Hepatocyte (in vitro differentiated cells): Measurements from ENCODE around the gene PTPN1. TPM values are rescaled to one million over a fixed set of nuclear protein-coding genes. Genes with fewer than 3 reads are reported as not detected.

Source experiments
- DNase-seq: peaks from one replicate; pipeline ENCODE4 v3.0.0-alpha.2; 2016; ENCODE audit warnings: low spot score
- H2AFZ ChIP-seq: fragments of 200-600 bp; sonication (generic); 2 replicates; pipeline ENCODE4 v1.6.0; 2016; ENCODE audit warnings: antibody characterized with exemption, mild to moderate bottlenecking
- H3K27ac ChIP-seq: fragments of 200-600 bp; sonication (generic); 2 replicates; pipeline ENCODE4 v1.5.1; 2016; ENCODE audit warnings: mild to moderate bottlenecking
- H3K27me3 ChIP-seq: fragments of 200-600 bp; sonication (generic); 2 replicates; pipeline ENCODE4 v1.6.1; 2016
- H3K36me3 ChIP-seq: fragments of 200-600 bp; sonication (generic); replicated peaks from 2 replicates; pipeline ENCODE4 v1.5.1; 2016; ENCODE audit warnings: low read depth; ENCODE audit not compliant: insufficient read depth
- H3K4me1 ChIP-seq: fragments of 200-600 bp; sonication (generic); 2 replicates; pipeline ENCODE4 v1.5.1; 2016; ENCODE audit warnings: mild to moderate bottlenecking, moderate library complexity; ENCODE audit not compliant: insufficient read depth
- H3K4me2 ChIP-seq: fragments of 200-600 bp; sonication (generic); 2 replicates; pipeline ENCODE4 v1.6.0; 2016
- H3K4me3 ChIP-seq: fragments of 200-600 bp; sonication (generic); 2 replicates; pipeline ENCODE4 v1.5.1; 2016; ENCODE audit warnings: mild to moderate bottlenecking
- H3K79me2 ChIP-seq: fragments of 200-600 bp; sonication (generic); 2 replicates; pipeline ENCODE4 v1.6.0; 2017; ENCODE audit warnings: mild to moderate bottlenecking
- H3K9me2 ChIP-seq: fragments of 200-600 bp; sonication (generic); replicated peaks from 2 replicates; pipeline ENCODE4 v1.6.0; 2017; ENCODE audit warnings: mild to moderate bottlenecking; ENCODE audit not compliant: insufficient read depth
- H3K9me3 ChIP-seq: fragments of 200-600 bp; sonication (generic); 2 replicates; pipeline ENCODE4 v1.5.1; 2016; ENCODE audit warnings: low read depth, mild to moderate bottlenecking
- H4K20me1 ChIP-seq: fragments of 200-600 bp; sonication (generic); 2 replicates; pipeline ENCODE4 v1.6.0; 2016; ENCODE audit warnings: mild to moderate bottlenecking; ENCODE audit not compliant: insufficient read depth, poor library complexity, severe bottlenecking
- CTCF ChIP-seq: fragments of 200-600 bp; sonication (generic); IDR thresholded peaks from 2 replicates; pipeline ENCODE4 v1.5.1; 2016; ENCODE audit warnings: antibody characterized with exemption, mild to moderate bottlenecking; ENCODE audit not compliant: poor library complexity
- EZH2 ChIP-seq: fragments of 200-600 bp; sonication (generic); IDR thresholded peaks from 2 replicates; pipeline ENCODE4 v1.6.1; 2016; ENCODE audit warnings: antibody characterized with exemption, mild to moderate bottlenecking, borderline replicate concordance
- EZH2phosphoT487 ChIP-seq: fragments of 200-600 bp; sonication (generic); IDR thresholded peaks from one replicate; pipeline ENCODE4 v1.6.1; 2018; ENCODE audit warnings: antibody characterized with exemption, mild to moderate bottlenecking, low read depth, moderate library complexity; ENCODE audit not compliant: unreplicated experiment, severe bottlenecking
- WGBS: methylation state at CpG from one replicate; pipeline ENCODE4 v1.1.6; 2016; ENCODE audit warnings: low lambda C conversion rate; ENCODE audit errors: missing lambda C conversion rate; 5-methylcytosine and 5-hydroxymethylcytosine counted together
- polyA plus RNA-seq: library from polyadenylated mRNA; unstranded; fragments of >200 nt; fragmentation: Nextera tagmentation; extraction: Ambion mirVana; gene quantifications from 2 replicates; pipeline ENCODE4 v1.2.1, GENCODE V29; 2016
- total RNA-seq: library from RNA; depleted of rRNA; stranded (reverse); fragments of >200 nt; gene quantifications from 2 replicates; pipeline ENCODE4 v1.2.3, GENCODE V29; 2014

PTPN1 gene
- total and polyA plus RNA-seq, 2 experiments from 2014 or later, result 22.0 to 32.1 TPM

GRCh38 chr20:50624351-50625016 is 114.3 kb downstream of the PTPN1 start:
- H2AFZ ChIP-seq, result no peak overlapping the region
- no peaks in the 10 kb centered on the region for H3K36me3 ChIP-seq
- H3K79me2 ChIP-seq, result no peaks in the 10 kb centered on the region
- H3K4me3 ChIP-seq, result no peak overlapping the region
- no peak for TF ChIP-seq EZH2
- no peak for TF ChIP-seq EZH2phosphoT487
- no peak for TF ChIP-seq CTCF
- H3K9me2 ChIP-seq, result no peaks in the 10 kb centered on the region
- H3K27me3 ChIP-seq, result no peaks in the 10 kb centered on the region
- no peak for DNase-seq
- H3K27ac ChIP-seq, result no peak overlapping the region
- no peaks in the 10 kb centered on the region for H4K20me1 ChIP-seq
- H3K4me1 ChIP-seq, result peaks cover 4% of the 10 kb centered on the region
- no peaks in the 10 kb centered on the region for H3K9me3 ChIP-seq
- WGBS, result 75% methylated on average over 16 of the region's 18 CpGs
- H3K4me2 ChIP-seq, result no peak overlapping the region

GRCh38 chr20:50625986-50626677 is 115.9 kb downstream of the PTPN1 start:
- H2AFZ ChIP-seq, result no peak overlapping the region
- no peak overlapping the region for H3K4me3 ChIP-seq
- H3K9me3 ChIP-seq, result no peaks in the 10 kb centered on the region
- H3K4me2 ChIP-seq, result no peak overlapping the region
- H3K36me3 ChIP-seq, result no peaks in the 10 kb centered on the region
- H3K27me3 ChIP-seq, result no peaks in the 10 kb centered on the region
- H3K9me2 ChIP-seq, result no peaks in the 10 kb centered on the region
- peaks cover 4% of the 10 kb centered on the region for H3K4me1 ChIP-seq
- H3K27ac ChIP-seq, result no peak overlapping the region
- no peak for TF ChIP-seq EZH2phosphoT487
- TF ChIP-seq CTCF, result peak; percentile 59
- no peak for TF ChIP-seq EZH2
- no peaks in the 10 kb centered on the region for H3K79me2 ChIP-seq
- DNase-seq, result peak; percentile 68
- WGBS, result 62% methylated on average over 14 of the region's 15 CpGs
- no peaks in the 10 kb centered on the region for H4K20me1 ChIP-seq

GRCh38 chr20:50627747-50628146 is 117.6 kb downstream of the PTPN1 start:
- DNase-seq, result no peak
- Histone ChIP-seq H3K9me2 (no peaks in the 10 kb centered on the region), H3K4me2 (no peak overlapping the region), H3K79me2 (no peaks in the 10 kb centered on the region), H3K4me1 (peaks cover 4% of the 10 kb centered on the region), H3K27me3 (no peaks in the 10 kb centered on the region), H3K36me3 (no peaks in the 10 kb centered on the region), H2AFZ (no peak overlapping the region), H3K9me3 (no peaks in the 10 kb centered on the region), H3K4me3 (no peak overlapping the region), H3K27ac (no peak overlapping the region), H4K20me1 (no peaks in the 10 kb centered on the region)
- no peak for TF ChIP-seq EZH2phosphoT487
- WGBS, result 82% methylated on average over 9 of the region's 9 CpGs

GRCh38 chr20:50628332-50628731 is 118.1 kb downstream of the PTPN1 start:
- no peak overlapping the region for H3K4me3 ChIP-seq
- no peaks in the 10 kb centered on the region for H3K79me2 ChIP-seq
- no peak overlapping the region for H3K4me2 ChIP-seq
- DNase-seq, result no peak
- no peak overlapping the region for H2AFZ ChIP-seq
- peaks cover 4% of the 10 kb centered on the region for H3K4me1 ChIP-seq
- no peaks in the 10 kb centered on the region for H3K9me3 ChIP-seq
- 65% methylated on average over 11 of the region's 11 CpGs for WGBS
- no peaks in the 10 kb centered on the region for H3K9me2 ChIP-seq
- no peaks in the 10 kb centered on the region for H3K36me3 ChIP-seq
- no peaks in the 10 kb centered on the region for H4K20me1 ChIP-seq
- TF ChIP-seq EZH2 (no peak), CTCF (no peak), EZH2phosphoT487 (no peak)
- H3K27me3 ChIP-seq, result no peaks in the 10 kb centered on the region
- no peak overlapping the region for H3K27ac ChIP-seq
